ENCODE measurements around the gene MCEMP1. TPM values are rescaled to one million over a fixed set of nuclear protein-coding genes. Genes with fewer than 3 reads are reported as not detected.
A peak's percentile ranks its signal among the peaks of the same experiment; 100 is the strongest.

Gene MCEMP1
- total RNA-seq, 4 donors from 2014 or later = 0.67 to 1.2 (median 0.96) TPM; not detected in 1

DNA sequence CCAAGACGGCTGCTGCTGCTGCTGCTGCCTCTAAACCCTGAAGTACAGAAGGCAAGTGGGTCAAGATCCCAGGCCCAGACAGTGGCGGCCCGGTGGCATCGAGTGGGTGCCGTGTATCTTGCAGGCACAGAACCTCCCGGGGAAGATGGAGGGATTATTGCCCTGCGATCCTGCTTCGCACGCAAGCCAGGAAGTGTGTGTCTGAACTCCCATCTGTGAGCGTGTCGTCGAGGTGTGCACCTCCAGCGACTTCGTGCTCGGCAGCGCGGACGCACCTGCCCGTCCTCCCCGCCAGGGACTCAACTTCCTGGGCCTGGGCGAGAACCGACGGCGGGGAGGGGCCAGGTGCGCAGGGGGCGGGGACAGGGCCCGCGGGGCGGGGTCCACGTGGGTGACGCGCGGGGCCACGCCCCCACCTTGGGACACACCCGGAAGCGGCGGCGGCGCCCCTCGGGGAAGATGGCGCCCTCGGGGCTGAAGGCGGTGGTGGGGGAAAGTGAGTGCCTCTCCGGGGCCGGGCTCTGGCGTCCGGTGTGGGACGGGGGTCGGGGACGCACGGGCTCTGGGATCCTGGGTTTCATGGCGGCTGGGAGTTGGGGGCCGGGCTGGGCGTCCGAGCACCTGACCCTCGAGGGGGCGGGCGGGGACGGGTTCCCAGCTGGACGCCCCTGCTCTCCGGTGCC lies 40.1 kb upstream of the MCEMP1 start, which contains the start of gene STXBP2:
STXBP2 (plus strand) TSS at position 420 of the 683 bp plus-strand sequence; CDS start at position 460, 40 bp downstream.
- no peak for ATAC-seq
- peak within 1 kb of the TSS in 1 of 2 donors; percentile 47 for H3K4me3 ChIP-seq
- H3K9me3 ChIP-seq = no peaks in the 10 kb centered on the region
- TF ChIP-seq, protein P1, sequence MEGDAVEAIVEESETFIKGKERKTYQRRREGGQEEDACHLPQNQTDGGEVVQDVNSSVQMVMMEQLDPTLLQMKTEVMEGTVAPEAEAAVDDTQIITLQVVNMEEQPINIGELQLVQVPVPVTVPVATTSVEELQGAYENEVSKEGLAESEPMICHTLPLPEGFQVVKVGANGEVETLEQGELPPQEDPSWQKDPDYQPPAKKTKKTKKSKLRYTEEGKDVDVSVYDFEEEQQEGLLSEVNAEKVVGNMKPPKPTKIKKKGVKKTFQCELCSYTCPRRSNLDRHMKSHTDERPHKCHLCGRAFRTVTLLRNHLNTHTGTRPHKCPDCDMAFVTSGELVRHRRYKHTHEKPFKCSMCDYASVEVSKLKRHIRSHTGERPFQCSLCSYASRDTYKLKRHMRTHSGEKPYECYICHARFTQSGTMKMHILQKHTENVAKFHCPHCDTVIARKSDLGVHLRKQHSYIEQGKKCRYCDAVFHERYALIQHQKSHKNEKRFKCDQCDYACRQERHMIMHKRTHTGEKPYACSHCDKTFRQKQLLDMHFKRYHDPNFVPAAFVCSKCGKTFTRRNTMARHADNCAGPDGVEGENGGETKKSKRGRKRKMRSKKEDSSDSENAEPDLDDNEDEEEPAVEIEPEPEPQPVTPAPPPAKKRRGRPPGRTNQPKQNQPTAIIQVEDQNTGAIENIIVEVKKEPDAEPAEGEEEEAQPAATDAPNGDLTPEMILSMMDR (IDR thresholded peaks at IDR 0.05) = no peak
- TF ChIP-seq EP300 (IDR thresholded peaks at IDR 0.05) (no peak), POLR2A (IDR thresholded peaks at IDR 0.05) (no peak), POLR2AphosphoS5 (IDR thresholded peaks at IDR 0.05) (no peak)
- H3K27me3 ChIP-seq = peaks cover 67% of the 10 kb centered on the region
- WGBS, 2 donors (ENCODE audit: low coverage in 1 of 2) = 0% methylated on average over 13 of the region's 61 CpGs; no CpG with 5 or more reads in 1 of the 2 donors
- peaks cover 0 to 10% (median 3%) of the 10 kb centered on the region in 3 donors for H3K4me1 ChIP-seq
- peak within 1 kb of the TSS in 3 of 4 donors; percentile 35 to 65 (median 53) for H3K27ac ChIP-seq
- peaks cover 0 to 12% of the 10 kb centered on the region in 2 donors for H3K36me3 ChIP-seq

DNA sequence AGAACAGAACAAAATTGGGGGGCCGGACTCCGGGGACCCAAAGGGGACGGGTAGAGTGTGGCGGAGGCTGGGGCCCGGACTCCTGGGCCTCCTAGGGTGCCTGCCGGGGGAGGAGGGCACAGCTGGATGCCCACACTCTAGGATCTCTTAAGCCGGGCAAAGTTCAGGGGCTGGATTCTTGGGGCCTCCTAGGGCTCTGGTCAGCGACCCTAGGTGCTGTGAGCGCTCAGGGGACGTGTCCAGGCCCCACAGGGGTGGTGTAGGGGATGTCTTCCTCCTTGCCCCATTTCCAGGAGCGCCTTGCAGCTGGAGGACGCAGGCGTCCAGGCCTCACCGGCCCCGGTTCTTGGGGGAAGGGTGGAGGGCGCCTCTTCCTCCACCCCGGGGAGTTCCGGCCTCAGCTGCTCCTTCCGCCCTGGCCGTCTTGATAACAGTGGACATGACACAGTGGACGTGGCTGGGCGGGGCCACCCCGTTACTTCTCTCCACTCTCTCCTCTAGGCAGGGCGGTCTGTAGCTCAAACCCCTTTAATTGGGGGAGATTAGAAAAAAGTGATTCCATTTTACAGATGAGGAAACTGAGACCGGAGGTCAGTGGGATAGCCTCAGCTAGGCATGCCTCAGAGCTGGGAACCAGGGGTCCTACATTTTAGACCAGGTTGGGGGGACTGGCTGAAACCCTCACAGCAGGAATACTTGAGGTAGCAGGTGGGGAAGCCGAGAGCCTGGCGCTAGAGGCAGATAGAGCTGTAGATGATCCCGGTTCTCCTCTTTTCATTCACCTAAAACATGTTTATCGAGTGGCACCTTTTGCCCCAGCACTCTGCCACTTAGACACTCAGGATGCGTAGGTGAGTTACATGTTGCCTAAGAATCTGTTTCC lies 39.3 kb upstream of the MCEMP1 start:
- H3K4me1 ChIP-seq = peaks cover 0 to 10% (median 3%) of the 10 kb centered on the region in 3 donors
- peaks cover 0 to 4% of the 10 kb centered on the region in 2 donors for H3K36me3 ChIP-seq
- TF ChIP-seq POLR2AphosphoS5 (IDR thresholded peaks at IDR 0.05) (no peak), POLR2A (IDR thresholded peaks at IDR 0.05) (no peak), EP300 (IDR thresholded peaks at IDR 0.05) (no peak)
- TF ChIP-seq, protein P1 (IDR thresholded peaks at IDR 0.05) = no peak
- peak overlapping the region in 1 of 2 donors; percentile 47 for H3K4me3 ChIP-seq
- no peak for ATAC-seq
- no peaks in the 10 kb centered on the region for H3K9me3 ChIP-seq
- H3K27me3 ChIP-seq = peaks cover 75% of the 10 kb centered on the region
- 46 to 89% methylated on average over 4 of the region's 30 CpGs for WGBS, 2 donors (ENCODE audit: low coverage in 1 of 2)
- peak overlapping the region in 3 of 4 donors; percentile 35 to 65 (median 53) for H3K27ac ChIP-seq

DNA sequence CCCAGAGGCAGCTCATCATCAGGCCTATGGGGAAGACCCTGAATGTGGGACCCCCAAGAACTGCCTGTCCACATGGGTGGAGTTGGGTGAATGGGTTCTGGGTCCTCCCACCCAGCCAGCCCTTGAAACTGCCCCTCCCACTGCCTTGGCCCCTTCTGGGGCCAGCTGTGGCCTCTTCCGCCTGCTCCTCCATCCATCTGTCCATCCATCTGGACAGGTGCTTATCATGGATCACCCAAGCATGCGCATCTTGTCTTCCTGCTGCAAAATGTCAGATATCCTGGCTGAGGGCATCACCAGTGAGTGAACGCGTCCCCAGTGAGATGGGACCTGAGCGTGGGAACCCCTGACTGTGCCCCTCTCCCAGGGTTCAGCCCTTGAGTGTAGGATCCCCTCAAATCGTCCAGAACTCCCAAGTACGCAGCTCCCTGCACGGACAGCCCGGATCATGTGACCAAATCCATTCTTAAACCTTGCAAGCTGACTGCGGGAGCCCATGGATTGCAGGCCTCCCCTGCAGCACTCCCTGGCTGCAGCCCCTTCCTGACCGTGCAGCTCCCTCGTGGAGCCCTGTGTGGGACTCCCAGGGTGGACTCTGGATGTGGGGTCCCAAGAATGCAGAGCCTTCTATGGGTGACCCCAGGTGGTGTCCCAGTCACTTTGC lies 38.0 kb upstream of the MCEMP1 start:
- Histone ChIP-seq H3K36me3 (no peaks in the 10 kb centered on the region), H3K27me3 (peaks cover 88% of the 10 kb centered on the region), H3K27ac (no peak overlapping the region), H3K9me3 (no peaks in the 10 kb centered on the region), H3K4me3 (no peak overlapping the region), H3K4me1 (peaks cover 0 to 10% (median 3%) of the 10 kb centered on the region in 3 donors)
- no peak for ATAC-seq
- no peak for TF ChIP-seq POLR2A (IDR thresholded peaks at IDR 0.05)
- TF ChIP-seq POLR2AphosphoS5 (IDR thresholded peaks at IDR 0.05) = no peak
- no peak for TF ChIP-seq EP300 (IDR thresholded peaks at IDR 0.05)
- TF ChIP-seq, protein P1 (IDR thresholded peaks at IDR 0.05) = no peak
- 100% methylated on average over 1 of the region's 12 CpGs; no CpG with 5 or more reads in 1 of the 2 donors for WGBS, 2 donors (ENCODE audit: low coverage in 1 of 2)

DNA sequence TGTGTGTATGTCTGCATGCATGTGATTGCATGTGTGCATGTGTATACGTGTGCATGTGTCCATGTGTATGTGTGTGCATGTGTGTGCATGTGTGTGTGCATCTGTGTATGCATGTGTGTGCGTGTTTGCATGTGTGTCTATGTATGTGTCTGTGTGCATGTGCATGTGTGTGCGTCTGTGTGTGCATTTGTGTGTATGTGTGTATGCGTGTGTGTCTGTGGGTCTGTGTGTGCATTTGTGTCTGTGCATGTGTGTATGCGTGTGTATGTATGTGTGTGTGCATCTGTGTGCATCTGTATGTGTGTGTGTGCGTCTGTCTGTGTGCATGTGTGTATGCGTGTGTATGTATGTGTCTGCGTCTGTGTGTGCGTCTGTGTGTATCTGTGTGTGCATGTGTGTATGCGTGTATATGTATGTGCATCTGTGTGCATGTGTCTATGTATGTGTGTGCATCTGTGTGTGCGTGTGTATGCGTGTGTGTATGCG lies 37.0 kb upstream of the MCEMP1 start:
- WGBS, 2 donors (ENCODE audit: low coverage in 1 of 2) = 92 to 100% methylated on average over 1 to 9 of the region's 13 CpGs
- Histone ChIP-seq H3K9me3 (no peaks in the 10 kb centered on the region), H3K27me3 (peaks cover 98% of the 10 kb centered on the region), H3K4me3 (no peak overlapping the region), H3K27ac (no peak overlapping the region), H3K4me1 (peaks cover 0 to 10% (median 3%) of the 10 kb centered on the region in 3 donors), H3K36me3 (no peaks in the 10 kb centered on the region)
- no peak for ATAC-seq
- TF ChIP-seq POLR2A (IDR thresholded peaks at IDR 0.05) (no peak), EP300 (IDR thresholded peaks at IDR 0.05) (no peak), POLR2AphosphoS5 (IDR thresholded peaks at IDR 0.05) (no peak)
- TF ChIP-seq, protein P1 (IDR thresholded peaks at IDR 0.05) = no peak
